IPS-NIHi11 (cell line): Measurements from ENCODE around the gene NUMA1.

ENCODE experiments used
- DNase-seq: peaks from one replicate; pipeline ENCODE4 v3.0.0; 2012; ENCODE audit warnings: mixed read lengths, low spot score

Gene NUMA1

GRCh38 chr11:72100462-72100861, 20.1 kb upstream of the NUMA1 start:
- no peak for DNase-seq

DNA sequence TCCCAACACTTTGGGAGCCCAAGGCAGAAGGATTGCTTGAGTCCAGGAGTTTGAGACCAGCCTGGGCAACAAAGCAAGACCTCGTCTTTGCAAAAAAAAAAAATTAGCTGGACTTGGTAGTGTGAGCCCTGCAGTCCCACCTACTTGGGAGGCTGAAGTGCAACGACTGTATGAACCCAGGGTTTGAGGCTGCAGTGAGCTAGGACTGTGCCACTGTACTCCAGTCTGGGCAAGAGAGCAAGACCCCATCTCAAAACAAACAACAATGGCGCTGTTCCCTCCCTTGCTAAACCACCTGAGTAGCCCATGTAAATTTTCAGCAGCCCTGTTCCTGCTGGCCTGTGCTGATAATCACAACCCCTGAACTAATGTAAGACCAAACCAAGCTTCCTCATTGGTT, 19.7 kb upstream of the NUMA1 start:
- no peak for DNase-seq

DNA sequence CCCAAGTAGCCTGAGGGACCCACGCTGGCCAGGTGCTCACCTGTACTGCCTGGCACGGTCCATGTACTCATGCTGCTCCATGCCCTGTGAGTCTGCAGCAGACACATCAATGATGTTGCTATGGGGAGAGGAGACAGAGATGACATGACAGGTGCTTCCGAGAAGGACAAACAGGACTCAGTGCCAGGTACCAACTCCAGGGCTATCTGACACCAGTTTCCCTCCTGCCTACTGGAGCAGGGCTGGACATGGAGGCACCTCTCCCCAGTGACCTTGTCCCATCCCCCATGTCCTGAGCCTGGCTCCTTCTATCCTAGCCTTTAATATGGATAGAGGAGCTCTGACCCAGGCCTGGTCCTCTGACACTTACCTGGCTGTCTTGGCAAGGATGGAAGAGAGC, 18.4 kb upstream of the NUMA1 start:
- no peak for DNase-seq

- DNase-seq: peak; percentile 85
Measured at GRCh38 chr11:72091292-72091691, 10.9 kb upstream of the NUMA1 start.

DNA sequence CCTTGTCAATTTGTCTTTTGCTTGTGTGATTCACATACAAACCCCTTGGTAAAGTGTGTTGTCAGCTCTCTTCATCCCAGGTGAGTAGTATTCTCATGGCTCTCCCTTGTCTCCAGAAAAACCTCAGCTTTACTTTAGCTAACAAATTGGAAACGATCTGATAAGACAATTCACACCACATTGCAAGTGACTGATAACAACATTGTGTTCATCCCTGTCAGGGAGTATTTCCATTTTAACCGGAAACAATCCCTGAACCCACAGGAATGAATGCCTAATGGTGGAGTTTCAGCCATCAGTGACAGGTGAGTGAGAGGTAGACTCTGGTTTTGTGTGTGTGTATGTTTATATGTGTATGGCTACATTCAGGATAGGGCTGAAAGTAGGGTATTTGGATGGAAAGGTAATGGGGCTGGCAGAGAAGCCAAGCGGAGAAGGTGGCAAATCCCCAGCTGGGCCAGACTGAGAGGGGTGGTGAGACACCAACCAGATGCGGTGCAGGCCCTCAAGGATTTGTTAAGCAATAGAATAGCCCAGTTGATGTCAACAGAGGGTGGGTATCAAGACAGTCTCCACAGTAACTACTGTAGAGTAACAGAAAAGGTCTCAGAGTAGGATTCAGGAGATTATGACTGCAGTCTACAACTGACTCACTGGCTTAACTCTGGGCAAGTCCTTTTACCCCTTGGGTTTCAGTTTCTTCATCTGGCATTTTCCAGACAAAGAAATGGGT, 7.9 kb upstream of the NUMA1 start:
- no peak for DNase-seq

- peak; percentile 28 for DNase-seq
Measured at GRCh38 chr11:72085621-72086351, 5.4 kb upstream of the NUMA1 start.

- DNase-seq: no peak
Measured at GRCh38 chr11:72084965-72085364, 4.6 kb upstream of the NUMA1 start.

DNA sequence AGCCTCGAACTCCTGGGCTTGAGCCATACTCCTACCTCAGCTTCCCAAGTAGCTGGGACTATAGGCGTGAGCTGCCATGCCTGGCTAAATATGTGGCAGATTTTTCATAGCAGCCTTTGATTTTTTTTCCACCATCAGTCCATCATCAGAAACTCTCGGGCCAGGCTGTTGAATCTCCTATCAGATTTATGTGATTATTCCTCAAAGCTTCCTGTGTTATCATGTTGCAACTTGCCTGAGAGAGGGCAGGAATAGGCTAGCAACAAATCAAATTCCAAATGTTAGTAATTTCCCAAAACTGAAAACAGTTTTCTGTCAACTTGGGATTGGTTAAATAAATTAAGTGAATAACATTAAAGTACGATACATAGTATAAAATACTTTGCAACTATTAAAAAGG, 3.7 kb upstream of the NUMA1 start:
- no peak for DNase-seq

DNA sequence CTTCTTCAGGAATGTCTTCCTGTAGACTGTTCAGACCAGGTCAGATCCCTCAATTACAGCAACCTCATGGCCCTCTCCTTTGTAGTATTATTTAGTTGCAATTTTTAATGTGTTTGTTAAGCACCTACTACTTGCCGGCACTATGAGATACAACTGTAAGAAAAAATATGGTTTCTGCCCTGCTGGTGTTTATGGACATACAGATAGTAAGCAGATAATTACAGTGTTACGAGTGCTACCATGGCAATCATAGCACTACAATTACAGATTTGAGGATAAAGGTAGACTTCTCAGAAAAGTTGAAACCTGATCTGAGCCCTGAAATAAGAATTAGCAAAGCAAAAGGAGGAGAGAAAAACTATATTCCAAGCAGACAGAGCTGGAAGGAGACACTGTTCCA, 3.1 kb upstream of the NUMA1 start:
- DNase-seq: no peak

GRCh38 chr11:72081821-72082453, 1.6 kb upstream of the NUMA1 start:
- no peak for DNase-seq

GRCh38 chr11:72081184-72081644, 872 bp upstream of the NUMA1 start:
- no peak for DNase-seq

DNA sequence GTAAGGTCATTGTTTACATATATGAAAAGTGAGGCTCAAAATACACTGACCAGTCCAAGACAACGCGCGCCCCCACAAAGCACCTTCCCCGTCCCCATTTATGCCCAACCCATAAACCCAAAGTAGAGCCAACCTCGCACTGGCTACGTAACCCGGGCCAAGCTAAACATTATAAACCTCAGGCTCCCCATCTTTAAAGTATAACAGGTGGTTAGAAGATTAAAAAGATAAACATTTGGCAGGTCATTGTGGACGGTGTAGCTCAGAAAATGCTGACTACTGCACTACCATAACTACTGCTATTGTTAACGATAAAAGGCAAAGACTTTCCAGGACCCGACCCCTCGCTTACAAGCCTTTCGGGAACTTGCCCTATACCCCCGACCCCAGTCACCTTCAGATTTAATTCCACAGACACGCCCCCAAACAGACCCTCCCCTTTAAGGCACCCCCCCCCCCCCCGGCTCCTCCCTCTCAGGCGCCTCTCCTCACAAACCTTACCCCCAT, 470 bp downstream of the NUMA1 start:
- no peak for DNase-seq

DNA sequence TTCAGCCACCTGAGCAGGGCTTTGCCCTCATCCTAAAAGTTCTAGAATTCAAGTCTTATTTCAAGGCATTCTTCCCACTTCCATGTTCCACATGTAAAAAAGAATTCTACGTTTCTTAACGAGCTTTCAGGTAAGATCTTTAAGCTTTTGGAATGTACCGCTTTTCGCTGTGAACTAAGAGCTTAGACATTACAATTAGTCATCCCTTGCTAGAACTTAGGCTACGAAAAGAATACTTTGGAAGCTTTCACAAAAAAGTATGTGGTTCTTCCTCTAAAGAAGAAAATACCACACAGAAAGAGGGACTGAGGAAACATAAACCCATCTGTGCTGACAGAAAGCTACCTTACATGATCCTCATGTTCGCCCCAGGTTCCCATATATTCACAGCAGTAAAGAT, 1.9 kb downstream of the NUMA1 start:
- DNase-seq: no peak

GRCh38 chr11:72075756-72076155, 4.6 kb downstream of the NUMA1 start:
- DNase-seq: no peak

- no peak for DNase-seq
Measured at GRCh38 chr11:72075109-72075508, 5.2 kb downstream of the NUMA1 start.

DNA sequence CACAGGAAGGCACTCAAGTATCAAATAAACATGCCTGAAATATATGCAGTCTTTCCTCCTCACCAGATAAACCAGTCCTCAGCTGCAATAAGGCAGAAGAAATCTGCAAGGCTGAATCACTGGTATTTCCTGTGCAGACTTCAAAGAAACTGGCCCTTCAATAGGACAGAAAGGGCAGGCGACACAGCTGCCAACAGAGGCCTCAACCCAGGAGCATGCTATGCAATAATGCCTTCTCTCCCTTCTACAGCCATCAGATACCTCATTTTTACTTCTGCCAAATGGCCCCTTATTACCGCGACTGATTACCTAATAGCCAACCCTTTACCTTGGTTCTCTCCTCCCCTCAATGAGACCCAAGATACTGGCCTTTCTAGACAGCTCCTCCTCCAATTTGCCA, 8.0 kb downstream of the NUMA1 start:
- DNase-seq: no peak

DNA sequence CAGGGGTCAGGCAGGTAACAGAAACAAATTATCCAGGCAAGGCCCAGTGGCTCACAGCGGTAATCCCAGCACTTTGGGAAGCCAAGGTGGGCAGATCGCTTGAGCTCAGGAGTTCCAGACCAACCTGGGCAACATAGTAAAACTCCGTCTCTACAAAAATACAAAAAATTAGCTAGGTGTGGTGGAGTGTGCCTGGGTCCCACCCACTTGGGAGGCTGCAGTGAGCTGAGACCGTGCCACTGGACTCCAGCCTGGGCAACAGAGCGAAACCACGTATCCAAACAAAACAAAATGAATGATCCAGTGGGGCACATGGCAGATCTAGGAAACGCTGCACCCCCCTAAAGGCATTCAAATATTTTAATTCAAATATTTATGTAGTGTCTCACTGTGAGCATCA, 9.9 kb downstream of the NUMA1 start:
- DNase-seq: no peak

DNA sequence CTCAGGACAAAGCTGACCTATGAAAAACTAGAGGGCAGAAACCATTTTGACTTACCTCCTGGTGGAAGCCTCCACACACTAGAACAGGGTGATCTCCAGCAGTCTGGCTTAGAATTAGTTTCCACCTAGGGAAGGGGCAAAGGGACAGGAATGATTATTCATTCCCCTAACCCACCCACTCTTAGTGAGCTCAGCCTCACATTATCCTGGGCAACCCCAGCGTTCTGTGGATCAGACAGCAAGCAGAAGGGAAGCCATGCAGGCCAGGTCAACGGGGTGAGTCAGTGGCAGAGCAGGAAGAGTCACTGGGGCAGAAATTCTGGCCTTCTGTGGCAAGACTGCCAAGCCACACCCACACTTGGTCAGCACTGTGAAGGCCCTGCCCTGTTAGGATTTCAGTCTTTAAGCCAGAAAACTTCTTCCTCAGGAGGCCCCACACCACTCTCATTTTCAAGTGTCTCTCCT, 10.5 kb downstream of the NUMA1 start:
- peak; percentile 47 for DNase-seq

GRCh38 chr11:72069200-72069599, 11.1 kb downstream of the NUMA1 start:
- no peak for DNase-seq

DNA sequence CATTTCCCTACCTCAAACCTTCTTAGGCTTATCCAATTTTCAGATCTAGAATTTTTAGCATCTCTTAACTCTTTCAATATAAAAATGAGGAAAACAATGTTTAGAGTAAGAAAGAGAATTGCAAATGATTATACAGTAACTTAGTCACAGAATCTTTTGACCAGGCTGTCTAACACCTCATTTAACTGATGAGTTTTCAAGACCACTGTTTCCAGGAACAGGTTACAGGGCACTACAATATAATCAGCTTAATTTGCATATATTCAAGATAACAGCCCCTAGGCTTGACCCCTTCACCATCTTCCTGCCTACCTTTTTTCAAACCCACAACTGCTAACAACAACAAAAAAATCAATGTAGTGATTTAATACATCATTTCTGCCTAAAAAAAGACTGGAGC, 12.7 kb downstream of the NUMA1 start:
- DNase-seq: no peak

DNA sequence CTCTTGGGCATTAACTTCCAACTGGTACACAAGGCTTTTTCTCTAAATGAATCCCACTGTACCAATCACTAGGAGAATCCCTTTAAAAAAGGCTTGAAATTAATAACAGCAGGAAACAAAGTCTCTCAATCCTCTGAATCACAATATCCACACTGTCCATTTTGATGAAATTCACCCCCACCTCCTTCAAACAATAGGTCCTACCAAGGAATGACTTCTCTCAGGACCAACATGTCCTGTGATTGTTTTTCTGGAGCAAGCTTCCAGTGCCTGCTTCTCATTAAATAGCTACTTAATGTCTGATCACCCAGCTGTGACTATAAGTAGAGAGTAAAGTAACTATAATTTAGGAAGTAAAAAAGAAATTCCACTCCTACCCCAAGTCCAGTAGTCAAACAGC, 13.1 kb downstream of the NUMA1 start:
- no peak for DNase-seq

GRCh38 chr11:72066855-72067254, 13.5 kb downstream of the NUMA1 start:
- no peak for DNase-seq
